HG03039 (cell line): ENCODE measurements around the gene IFT25.
A peak's percentile ranks its signal among the peaks of the same experiment; 100 is the strongest.

Experiments
- ATAC-seq: cut with Tn5 transposase; IDR thresholded peaks from one replicate; pipeline ENCODE4 v1.9.1; 2021; ENCODE audit warnings: mild to moderate bottlenecking, moderate library complexity; ENCODE audit not compliant: unreplicated experiment

The IFT25 gene

DNA sequence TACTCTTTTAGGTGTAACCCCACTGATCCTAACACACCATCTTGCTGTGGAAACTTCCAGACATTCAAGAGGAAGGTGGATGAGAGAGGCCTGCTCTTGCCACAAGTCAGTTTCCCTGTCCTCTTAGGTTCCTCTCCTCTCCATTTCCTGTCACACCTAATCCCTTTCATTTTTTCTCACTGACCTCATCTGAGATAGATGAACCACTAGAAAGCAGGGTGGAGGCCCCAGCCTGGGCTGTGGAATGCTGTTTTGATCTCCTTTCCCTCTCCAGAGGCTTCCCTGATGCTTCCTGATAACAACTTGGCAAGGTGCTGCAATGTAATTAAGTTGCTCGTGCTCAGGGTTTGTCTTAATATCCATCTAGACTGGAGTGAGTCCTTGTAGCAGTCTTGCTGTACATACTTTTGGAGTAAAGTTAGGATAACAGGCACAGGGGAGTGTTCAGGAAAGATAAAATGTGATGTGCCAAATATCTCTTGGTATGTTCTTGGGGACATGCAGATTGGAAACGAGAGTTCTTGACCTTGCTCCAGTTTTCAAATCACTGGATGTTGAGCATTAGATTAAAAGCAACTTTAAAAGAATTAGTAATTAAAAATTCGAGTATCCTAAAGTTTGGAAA lies 11.8 kb upstream of the IFT25 start:
- ATAC-seq = no peak

DNA sequence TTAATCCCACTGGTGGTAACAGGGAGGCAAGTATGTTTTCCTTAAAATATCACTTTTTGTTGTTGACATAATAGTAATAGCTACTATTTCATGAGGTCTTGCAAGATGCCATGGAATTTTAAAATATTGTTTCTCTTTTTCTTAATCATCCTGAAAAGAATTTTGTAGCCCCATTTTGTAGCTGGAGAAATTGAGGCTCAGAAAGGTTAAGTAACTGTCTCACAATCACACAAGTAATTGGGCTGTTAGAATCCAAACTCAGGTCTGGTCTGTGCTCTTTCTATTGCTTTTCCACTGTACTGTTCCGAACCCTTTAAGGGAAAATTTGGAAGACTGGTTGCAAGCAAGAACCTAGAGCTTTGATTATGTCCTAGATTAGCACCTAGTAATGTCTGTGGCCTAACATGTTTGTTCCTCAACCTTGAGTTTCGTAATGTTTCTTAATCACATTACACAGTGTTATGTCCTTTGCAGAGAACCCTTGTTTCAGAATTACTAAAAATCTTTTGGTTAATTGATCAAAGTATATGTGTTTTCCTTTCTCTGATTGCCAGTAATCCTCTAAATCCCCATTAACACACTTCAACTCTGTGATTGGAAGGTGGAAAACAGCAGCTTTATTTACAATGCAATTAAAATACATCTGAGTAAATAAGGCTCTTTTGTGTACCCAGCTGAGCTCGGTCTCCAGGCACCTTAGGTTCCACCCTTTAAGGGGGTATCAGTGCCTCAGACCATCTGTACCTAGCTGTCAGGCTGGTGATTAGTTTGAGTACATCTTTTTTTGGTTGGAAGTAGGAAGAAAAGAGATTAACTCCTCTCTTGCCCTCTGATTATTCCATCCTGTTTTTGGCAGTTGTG lies 11.0 kb upstream of the IFT25 start:
- ATAC-seq = no peak

DNA sequence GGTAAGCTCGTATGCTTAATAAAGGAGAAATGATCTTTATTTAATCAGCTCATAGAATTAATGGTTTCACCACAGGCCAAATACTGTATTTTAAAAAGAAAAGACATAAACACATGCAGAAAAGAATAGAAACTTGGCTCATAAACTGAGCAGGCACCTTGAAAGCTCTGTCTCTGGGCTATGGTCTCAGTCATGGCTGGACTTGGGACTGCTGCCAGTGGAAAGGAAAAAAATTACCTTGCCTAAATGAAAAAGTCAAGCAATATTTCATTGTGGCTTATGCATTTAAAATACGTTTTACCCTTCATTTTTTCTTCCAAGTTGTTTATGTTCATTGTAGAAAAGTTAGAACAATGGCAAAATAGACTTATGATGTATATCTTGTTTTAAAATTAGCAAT lies 8.6 kb upstream of the IFT25 start:
- no peak for ATAC-seq

DNA sequence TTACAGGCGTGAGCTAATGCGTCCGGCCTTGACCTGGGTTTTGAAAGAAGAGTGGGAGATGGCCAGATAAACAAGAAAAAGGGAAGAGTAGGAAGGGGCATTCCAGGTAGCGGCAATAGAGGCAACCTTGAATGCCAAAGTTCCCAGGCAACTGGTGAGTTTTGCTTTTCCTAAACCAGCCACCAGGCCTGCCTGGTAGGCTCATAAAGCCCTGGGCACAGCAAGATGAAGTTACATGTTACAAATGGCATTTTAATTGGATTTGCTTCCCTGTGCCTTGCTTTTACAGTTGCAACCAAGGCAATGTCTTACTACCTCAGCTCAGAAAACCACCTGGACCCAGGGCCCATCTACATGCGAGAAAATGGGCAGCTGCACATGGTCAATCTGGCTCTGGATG lies 6.2 kb upstream of the IFT25 start:
- no peak for ATAC-seq

DNA sequence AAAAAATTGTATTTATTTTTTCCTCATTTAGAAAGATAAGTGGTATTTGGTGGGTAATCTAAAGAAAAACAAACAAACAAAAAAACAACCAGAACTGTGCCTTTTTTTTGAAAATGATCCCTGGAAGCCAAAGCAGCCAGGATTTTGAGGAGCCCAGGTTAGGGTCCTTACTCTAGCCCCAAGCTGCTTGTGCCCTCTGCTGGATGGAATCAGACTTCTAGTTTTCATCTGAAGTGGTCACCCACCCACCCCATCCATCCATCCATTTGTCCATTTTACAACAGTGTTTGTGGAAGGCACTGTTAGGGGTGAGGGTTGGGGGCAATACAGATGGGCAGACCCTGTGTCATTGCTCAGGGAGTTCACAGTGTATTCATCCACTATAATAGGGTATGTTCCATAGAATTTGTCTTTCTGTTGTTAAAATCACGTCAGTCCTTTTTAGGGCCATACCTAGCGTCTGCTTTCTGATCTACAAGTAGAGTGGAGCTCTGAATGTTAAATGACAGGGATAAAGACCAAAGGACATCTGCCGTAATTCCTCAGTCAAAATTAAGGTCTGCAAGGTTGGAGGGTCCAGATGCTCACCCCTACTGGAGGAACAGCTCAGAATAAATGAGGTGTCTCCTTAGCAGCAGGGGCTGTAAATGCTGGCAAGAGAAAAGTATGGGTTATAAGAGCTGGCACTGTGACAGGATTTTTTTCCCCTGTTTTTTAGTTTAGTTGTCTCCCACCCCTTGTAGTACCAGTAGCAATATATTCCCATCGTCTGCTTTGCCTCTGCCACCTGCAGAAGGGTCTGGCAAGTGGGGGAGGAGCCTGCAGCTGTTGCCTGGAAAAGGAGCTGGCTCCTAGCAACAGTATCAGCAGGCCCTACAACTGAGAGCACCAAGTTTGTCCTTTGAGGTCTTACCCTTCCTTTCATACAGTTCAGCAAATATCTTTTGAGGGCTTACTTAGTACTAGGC lies 3.8 kb upstream of the IFT25 start:
- no peak for ATAC-seq

DNA sequence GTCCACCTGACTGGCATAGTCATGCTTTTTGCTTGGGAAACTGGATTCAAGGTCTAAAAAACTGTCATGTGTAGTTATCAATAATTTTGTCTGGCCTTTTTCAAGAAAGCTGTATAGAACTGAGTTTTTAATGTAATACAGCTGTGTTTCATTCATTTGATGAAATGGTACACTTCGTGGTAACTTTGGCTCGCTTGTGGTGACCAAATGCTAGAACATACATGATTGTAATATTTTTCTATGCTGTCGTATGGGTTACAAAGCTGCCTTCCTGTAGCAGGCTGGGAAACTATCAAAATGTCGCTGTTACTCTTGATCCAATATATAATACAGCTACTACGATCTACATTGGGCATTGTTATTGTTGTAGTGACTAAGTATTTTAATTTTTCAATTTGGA lies 2.8 kb upstream of the IFT25 start:
- no peak for ATAC-seq

DNA sequence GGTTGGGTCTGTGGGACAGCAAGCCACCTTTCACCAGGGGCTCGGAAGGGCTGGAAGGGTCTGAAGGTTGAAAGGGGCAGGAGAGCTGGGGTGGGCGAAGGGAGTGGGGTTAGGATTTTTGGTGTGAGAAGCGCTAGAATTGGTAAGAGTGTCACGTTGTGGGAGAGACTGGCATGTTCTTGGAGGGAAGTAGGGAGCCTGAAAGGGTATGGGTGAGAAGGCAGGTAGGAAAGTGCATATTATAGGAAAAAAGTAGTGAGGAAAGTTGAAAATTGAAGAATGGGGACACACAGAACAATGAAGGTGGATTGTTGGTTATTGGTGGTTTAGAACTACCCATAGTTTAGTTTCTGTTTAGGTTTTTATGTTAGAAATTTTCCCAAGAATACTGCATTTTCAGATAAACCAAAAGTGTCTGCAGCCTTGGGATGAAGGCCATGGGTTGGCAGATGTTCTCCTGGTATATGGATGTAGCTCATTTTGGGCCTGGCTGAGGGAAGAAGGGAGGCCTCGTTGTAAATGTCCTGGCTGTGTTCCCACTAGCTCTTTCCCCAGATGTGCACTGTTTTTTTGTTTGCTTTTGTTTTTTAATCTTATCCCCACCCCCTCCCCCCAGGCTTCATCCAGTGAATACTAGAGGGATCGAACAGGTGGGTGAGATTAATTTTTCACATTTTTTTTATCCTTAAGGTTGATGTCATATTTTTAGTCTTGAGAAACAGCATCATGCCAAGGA lies 1.8 kb upstream of the IFT25 start:
- no peak for ATAC-seq

DNA sequence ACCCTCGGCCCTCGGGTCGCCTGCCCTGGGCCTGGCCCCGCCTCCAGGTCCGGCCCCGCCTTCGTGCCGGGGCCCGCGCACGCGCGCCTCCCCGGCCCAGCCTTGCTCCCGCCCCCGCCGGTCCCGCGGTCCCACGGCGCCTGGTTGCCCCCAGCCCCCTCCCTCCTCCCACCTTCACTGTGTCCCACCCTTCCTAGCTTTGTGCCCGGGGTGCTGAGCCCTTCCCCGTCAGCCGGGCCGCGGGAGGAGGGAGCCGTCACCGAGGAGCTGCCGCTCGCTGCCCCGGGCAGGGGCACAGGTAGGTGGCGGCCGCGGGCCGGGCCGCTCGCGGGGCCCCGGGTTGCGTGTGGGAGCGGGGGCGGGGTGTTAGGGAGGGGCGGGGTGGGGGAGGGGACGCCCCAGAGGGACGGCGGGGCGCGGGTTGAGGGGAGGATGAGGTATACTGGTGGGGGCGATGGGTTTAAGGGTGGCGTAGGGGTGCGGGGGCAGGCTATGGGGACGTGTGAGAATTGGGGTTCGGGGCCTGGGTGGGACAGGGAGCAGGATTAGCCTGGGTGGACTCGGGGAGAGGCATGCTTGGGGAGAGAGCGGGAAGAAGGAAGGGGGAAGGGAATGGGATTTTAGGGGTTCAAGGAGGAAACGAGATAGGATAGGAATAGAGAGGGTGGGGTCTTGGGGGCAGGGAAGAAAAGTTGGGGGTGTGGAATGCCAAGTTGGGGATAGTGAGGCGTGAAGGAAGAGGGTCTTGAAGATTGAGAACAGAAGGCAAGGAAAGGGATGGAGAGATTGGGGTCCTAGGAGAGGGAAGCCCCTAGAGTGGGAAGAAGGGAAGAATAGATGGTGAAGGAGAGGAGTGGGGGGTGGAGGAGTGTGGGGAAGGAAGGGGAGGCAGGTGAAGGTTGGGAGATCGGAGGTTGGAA lies 1.0 kb upstream of the IFT25 start, which contains the start of gene LRRC42:
Gene LRRC42, plus strand, starts transcription at position 99 of the 920 bp plus-strand sequence. CDS start 5,650 bp downstream, outside the sequence.
- peak; percentile 63 for ATAC-seq

DNA sequence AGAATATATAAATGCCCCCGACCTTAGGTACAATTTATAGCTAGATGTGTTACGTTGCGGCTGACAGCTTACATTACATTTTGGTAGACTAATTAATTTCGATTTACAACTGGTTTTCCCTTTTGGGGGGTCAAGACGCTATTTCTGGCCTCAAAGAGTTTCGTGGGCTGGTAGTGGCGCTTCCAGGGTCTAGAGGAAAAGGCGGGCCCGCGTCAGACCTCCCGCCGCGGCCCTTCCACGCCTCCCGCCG lies 391 bp downstream of the IFT25 start:
- no peak for ATAC-seq

DNA sequence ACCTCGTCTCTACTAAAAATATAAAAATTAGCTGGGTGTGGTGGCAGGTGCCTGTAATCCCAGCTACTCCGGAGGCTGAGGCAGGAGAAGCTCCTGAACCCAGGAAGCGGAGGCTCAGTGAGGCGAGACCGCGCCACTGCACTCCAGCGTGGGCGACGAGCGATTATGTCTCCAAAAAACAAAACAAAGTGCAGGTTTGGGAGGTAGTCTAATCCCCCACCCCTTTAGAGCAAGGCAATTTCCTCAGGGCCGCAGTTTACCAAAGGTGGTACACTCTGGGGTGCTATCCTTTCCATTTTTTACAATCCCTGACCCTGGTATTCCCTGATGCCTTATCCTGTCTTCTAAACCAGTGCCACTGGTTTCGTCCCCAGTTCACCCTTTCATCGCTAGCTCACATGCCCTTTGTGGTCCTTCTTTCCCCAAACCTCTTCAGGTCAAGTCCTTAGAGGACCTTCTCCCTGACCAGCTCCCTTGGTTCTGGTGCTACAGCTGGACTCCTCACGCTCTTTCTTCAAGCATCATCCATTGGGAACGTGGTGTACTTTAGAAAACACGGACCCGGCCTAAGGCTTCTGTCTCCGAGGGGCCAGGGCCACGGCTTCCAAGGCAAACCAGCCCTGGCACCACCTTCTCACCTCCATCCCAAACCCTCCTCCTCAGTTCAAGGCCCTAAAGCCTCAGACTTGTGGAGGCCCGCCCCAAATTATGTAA lies 873 bp downstream of the IFT25 start:
- no peak for ATAC-seq

DNA sequence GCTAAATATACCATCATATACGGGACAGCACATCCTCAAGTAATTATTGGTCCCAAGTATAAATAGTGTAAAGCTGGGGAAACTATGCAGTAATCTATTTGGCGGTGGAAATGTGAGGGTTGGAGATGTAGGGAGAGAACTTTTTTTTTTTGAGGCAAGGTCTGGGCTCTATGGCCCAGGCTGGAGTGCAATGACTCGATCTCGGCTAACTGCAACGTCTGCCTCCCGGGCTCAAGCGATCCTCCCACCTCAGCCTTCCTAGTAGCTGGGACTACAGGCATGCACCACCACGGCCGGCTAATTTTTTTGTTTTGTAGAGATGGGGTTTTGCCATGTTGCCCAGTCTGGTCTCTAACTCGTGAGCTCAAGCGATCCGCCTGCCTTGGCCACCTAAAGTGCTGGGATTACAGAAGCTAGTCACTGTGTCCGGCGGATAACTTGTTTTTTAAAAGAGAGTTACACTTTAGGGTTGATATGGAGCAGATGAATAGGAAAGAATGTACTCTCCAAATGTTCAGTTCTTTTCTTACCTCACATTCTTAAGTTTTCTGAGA lies 1.9 kb downstream of the IFT25 start:
- no peak for ATAC-seq

DNA sequence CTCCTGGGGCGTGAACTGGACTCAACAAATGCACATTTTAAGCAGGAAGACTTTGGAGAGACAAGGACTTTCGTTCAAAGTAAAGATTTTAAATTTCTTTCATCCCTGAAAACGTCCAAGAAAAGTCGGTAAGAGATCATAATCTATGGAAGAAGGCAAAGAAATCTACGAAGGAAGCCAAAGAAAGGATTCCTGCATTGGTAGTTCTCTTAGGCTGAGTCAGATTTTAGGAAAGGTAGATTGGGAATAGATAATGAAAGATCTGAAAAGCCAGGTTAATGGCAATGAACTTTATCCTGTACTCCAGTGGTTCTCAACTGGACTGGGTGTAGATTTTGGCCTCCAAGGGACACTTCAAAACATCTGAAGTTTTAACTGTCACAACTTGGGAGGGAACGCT lies 2.4 kb downstream of the IFT25 start:
- ATAC-seq = no peak

DNA sequence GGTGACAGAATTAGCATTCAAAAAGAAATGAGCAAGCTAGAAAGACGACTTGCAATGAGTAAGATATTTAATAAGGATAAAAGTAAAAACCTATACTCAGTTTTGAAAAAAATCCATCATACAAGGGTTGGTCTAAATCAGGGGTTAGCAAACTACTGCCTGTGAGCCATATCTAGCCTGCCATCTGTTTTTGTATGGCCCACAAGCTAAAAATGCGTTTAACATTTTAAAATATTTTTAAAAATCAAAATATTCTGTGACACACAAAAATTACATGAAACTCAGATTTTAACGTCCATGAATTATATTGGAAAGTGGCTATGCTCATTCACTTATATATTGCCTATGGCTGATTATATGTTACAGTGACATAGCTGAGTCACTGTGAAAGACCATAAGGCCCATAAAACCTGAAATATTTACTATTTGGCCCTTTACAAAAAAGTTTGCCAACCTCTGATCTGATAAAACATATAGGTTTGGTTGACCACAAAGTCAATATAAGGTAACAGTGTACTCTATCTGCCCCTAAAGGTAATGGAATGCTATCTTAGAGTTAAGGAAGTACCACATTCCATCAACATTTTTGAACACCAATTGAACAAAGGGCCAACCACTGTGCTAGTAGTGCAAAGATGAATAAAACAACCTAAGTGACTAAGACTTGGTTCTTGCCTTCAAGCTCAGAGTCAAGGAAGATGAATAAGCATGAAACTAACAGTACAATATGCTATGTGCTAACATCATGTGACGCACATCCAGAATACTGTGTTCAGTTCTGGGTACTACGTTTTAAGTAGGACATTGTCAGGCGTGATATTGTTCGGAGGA lies 3.2 kb downstream of the IFT25 start:
- no peak for ATAC-seq

DNA sequence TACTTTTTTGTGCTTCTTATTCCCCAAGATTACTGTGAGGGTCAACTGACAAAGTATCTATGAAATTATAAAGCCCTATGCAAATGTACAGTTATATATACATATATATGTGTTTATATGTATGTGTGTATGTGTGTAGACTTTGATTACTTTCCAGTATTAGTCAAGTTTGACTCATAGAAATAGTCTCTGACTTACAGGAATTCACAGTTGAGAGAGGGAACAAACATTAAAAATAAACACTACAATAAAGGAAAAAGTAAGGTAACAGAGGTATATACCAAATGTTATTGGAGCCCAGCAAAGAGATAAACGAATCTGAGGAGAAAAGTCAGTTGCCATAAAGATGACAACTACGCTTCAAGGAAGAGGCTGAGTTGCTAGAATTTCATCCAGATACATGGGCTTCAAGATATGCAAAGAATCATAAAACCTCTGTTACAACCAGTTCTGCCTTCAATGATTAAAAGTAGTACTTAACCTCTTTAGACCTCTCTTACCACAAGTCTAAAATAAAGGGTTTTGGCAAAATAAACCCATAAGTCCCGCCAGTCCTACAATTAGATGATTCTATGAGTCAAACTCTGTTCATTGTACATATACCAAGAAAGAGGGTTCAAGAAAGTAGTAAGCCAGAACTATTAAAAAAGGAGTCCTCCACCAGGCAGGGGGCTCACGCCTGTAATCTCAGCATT lies 7.2 kb downstream of the IFT25 start:
- no peak for ATAC-seq

DNA sequence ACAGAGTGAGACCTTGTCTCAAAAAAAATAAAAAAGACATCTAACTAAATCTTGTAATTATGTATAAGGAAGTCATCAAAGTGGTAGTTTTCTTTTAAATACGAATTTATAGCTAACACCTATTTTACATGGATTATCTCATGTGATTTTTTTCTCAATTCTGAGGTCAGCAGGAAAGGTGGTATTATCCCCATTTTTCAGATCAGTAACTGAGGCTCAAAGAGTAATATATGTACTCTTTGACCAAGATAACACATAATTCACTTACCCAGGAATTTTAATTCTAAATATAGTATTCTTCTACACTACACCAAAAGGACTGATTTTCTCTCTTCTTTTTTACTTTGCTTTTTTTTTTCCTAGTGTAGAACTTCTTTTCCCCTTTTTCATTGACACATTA lies 9.1 kb downstream of the IFT25 start:
- no peak for ATAC-seq

DNA sequence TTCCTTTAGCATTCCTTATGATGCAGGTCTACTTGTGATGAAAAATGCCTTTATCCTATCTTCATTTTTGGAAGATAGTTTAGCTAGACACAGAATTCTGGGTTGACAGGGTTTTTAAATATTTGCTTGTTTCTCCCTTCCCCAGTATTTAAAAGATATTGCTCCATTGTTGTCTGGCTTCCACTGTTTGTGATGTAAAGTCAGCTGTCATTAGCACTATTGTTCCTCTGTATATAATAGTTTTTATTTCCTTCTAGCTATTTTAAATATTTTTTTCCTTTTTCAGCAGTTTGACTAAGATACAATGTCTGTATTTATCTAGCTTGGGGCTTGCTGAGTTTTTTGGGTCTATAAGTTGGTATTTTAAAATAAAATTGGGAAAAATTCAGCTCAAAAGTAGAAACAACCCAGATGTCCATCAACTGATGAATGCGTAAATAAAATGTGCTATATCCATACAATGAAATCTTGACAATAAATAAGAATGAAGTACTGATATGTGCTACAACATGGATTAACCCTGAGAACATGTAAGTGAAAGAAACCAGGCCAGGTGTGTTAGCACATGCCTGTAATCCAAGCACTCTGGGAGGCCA lies 11.2 kb downstream of the IFT25 start:
- ATAC-seq = no peak

DNA sequence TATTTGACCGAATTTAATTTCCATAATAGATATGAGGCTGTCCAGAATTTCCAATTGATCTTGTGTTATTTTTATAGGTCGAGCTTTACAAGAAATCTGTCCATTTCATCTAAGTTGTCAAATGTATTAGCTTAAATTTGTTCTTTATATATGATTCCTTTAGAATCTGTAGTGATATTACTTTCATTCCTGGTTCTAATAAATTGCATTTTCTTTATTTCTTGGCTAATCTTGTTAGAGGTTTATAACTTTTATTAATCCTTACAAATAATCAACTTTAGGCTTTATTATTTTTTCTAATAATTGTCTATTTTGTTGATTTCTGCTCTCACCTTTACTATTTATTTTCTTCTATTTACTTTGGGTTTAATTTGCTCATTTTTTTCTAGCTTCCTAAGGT lies 14.0 kb downstream of the IFT25 start:
- ATAC-seq = no peak
